Hepatocyte (in vitro differentiated cells): ENCODE data around the gene SULT6B1.

ENCODE experiments used
- CTCF ChIP-seq: fragments of 200-600 bp; sonication (generic); IDR thresholded peaks from 2 replicates; pipeline ENCODE4 v1.5.1; 2016; ENCODE audit warnings: antibody characterized with exemption, mild to moderate bottlenecking; ENCODE audit not compliant: poor library complexity
- EZH2 ChIP-seq: fragments of 200-600 bp; sonication (generic); IDR thresholded peaks from 2 replicates; pipeline ENCODE4 v1.6.1; 2016; ENCODE audit warnings: antibody characterized with exemption, mild to moderate bottlenecking, borderline replicate concordance

- no peak for TF ChIP-seq EZH2
- no peak for TF ChIP-seq CTCF
Measured at GRCh38 chr2:37125416-37125815, 63.1 kb downstream of the SULT6B1 start.
